ENCODE results near the gene GLI3.

The GLI3 gene

DNA sequence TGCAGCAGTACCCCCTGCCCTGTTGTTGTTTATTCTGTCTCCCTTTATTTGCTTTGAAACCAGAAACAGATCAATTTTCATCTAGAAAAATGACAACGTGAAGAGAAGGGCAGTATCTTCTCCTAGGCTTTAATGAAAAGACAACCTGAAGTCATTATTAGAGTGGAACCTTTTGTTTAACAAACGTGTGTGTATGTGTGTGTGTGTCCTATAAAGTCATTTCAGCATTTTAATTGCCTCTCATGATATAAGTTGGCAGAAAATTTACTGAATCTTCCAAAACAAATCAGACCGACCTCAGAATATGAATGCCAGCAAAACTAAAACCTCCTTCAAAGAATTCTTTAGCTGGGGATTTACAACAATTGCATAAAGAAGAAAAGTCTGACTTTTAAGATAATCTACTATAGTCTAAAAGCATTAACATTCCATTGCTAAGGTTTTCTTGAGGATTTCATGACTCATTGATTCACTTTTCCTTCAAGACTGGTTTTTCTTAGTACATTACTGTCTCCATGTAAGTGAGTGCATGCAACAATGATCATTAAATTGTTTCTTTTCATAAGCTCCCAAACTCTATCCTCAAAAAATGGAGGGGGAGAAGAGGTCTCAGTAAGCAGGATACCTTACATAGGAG is 3.2 kb downstream of the GLI3 start:
- ChIA-PET POLR2A (no interaction called here), CTCF (interaction anchor here (2.0 kb wide), 1 partner anchor 9 kb away, joined by 5 read pairs; no protein-coding TSS in a partner anchor)
- DNase-seq (ENCODE audit: extremely low spot score): no peak
- TF ChIP-seq, protein P1, sequence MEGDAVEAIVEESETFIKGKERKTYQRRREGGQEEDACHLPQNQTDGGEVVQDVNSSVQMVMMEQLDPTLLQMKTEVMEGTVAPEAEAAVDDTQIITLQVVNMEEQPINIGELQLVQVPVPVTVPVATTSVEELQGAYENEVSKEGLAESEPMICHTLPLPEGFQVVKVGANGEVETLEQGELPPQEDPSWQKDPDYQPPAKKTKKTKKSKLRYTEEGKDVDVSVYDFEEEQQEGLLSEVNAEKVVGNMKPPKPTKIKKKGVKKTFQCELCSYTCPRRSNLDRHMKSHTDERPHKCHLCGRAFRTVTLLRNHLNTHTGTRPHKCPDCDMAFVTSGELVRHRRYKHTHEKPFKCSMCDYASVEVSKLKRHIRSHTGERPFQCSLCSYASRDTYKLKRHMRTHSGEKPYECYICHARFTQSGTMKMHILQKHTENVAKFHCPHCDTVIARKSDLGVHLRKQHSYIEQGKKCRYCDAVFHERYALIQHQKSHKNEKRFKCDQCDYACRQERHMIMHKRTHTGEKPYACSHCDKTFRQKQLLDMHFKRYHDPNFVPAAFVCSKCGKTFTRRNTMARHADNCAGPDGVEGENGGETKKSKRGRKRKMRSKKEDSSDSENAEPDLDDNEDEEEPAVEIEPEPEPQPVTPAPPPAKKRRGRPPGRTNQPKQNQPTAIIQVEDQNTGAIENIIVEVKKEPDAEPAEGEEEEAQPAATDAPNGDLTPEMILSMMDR (IDR thresholded peaks at IDR 0.05; ENCODE audit: control extremely low read depth, extremely low read depth, low read depth, missing control alignments): no peak

DNA sequence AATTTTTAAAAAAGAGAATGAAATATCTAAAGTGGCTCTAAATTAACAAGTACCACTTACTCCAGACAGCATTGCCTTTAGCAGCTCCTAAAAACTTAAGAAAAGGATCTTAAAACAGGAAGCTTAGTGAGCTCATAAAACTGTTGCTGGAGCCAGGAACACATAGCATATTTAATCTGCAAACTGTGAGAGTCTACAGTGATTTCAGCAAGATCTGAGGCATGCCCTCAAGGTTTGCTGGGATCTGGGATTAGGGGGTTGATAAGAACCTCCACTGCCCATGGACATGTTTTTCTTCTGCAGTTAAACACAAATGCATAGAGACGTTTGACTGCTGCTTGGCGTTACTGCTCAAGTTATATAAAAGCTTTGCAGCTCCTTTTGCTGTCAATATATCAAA is 3.8 kb downstream of the GLI3 start:
- TF ChIP-seq, protein P1 (IDR thresholded peaks at IDR 0.05; ENCODE audit: control extremely low read depth, extremely low read depth, low read depth, missing control alignments): no peak
- ChIA-PET POLR2A (no interaction called here), CTCF (interaction anchor here (2.0 kb wide), 1 partner anchor 8 kb away, joined by 5 read pairs; no protein-coding TSS in a partner anchor)
- no peak for DNase-seq (ENCODE audit: extremely low spot score)

DNA sequence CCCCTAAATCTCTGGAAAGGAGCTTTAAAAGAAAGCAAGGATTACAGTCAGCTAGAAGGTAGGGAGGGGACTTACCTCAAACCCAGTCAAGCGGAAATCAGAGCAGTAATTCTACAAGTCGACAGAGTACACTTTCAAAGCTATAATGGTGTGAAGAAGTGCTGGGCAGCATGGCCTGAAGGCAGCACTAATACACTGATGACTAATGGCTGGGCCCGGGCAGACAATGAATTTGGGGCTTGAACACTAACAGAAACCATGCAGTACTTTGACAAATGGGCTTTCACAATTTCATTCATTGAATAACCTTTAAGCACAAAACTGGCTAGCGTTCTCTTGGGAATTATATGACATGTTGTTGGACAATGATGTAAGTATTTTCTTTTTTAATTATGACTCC is 4.7 kb downstream of the GLI3 start:
- DNase-seq (ENCODE audit: extremely low spot score): no peak
- ChIA-PET POLR2A (no interaction called here), CTCF (interaction anchor here (1.5 kb wide), 1 partner anchor 74 kb away, joined by 3 read pairs; no protein-coding TSS in a partner anchor)
- TF ChIP-seq, protein P1 (IDR thresholded peaks at IDR 0.05; ENCODE audit: control extremely low read depth, extremely low read depth, low read depth, missing control alignments): no peak

DNA sequence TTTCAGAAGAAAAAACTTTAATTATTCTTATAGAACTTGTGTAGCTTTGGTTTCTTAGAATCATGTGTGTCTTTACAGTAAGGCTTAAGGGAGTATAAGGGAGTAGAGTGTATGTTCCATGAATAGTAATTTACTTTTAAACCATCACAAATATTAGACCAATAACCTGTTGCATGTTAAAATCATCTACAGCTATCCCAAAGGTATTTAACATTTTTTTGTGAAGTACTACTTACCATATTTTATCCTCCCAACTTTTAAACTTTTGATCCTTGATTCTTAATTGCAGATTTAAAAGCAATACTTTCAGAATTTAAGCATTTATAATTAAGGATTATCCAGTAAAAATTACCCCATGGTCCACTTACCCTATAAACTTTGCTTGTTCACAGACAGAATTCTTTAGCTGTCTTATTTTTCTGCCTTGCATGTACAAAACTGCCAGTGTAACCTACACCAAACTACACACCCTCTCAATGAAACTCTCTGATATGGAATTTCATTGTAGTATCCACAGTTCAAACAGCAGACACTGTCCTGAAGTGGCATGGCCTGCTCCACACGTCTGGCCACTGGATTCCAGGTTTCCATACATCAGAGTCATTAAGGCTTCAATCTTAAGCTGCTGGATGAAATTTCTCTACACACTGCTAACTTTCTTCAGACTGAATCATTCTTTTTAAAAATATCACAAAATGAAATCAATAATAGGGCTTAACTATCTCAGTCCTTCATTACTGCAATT is 5.8 kb downstream of the GLI3 start:
- POLR2A ChIA-PET: no interaction called here
- CTCF ChIA-PET: interaction anchor here (1.0 to 1.6 kb wide), 3 partner anchors 13 to 73 kb away, joined by 3 read pairs; no protein-coding TSS in a partner anchor

DNA sequence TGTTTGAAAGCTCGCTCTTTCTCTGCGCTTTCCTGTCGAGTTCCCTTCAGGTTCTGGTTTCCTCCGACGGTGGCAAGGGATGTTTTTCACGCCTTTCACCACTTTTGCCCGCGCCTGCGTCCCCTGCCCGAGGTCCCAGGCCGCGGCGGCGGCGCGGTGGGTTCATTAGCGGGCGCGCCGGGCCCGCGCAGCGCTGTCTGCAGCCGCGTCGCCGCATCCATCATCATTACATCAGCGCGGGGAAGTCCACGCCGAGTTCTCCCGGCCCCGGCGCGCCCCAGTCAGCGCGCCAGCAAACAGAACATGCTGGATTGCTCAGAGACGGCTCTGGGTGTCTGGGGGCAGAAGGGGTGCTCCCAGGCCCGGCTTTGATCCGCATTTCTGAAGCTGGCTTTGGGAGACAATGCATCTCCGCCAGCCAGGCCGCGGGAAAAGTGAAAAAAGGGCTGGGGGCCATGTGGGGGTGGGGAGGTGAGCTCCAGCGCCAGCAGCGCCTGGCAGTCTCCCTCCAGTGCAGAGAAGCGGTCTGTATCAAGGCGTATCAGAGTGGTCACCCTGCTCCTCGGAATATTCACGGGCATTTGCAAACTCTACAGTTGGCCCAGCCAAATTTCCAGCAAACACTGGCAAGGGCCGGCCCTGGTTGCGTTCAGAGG is 8.9 kb downstream of the GLI3 start:
- TF ChIP-seq, protein P1 (IDR thresholded peaks at IDR 0.05; ENCODE audit: control extremely low read depth, extremely low read depth, low read depth, missing control alignments): no peak
- ChIA-PET POLR2A (no interaction called here), CTCF (no interaction called here)
- DNase-seq (ENCODE audit: extremely low spot score): no peak

More for the DNA sequence above, 5.8 kb downstream of the GLI3 start:
- DNase-seq (ENCODE audit: extremely low spot score): no peak
- TF ChIP-seq, protein P1 (IDR thresholded peaks at IDR 0.05; ENCODE audit: control extremely low read depth, extremely low read depth, low read depth, missing control alignments): no peak

DNA sequence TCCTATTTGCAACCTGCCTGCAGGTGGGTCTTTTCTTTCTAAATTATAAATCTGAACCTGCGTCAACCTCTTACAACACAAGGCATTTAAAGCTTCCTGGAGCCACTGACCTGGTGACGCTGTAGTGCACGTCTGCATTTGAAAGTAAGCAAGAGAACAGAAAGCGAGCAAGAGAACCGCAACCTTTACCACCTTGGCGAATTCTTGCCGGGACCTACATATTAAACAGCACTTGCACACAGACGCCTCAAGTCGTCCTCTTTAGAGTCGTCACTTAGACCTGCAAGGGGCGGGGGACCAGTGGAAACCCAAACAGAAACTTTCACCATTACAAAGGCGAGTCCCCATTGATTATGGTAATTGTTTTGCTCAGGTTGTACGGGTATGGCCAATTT is 9.5 kb downstream of the GLI3 start:
- POLR2A ChIA-PET: no interaction called here

More for the DNA sequence above, 9.5 kb downstream of the GLI3 start:
- CTCF ChIA-PET: interaction anchor here (1.3 kb wide), 1 partner anchor 10 kb away, joined by 3 read pairs; no protein-coding TSS in a partner anchor
- DNase-seq (ENCODE audit: extremely low spot score): peak; percentile 31
- TF ChIP-seq, protein P1 (IDR thresholded peaks at IDR 0.05; ENCODE audit: control extremely low read depth, extremely low read depth, low read depth, missing control alignments): no peak

Data from GM10248 (cell line).